Measurements from ENCODE around the gene BANF1. TPM values are rescaled to one million over a fixed set of nuclear protein-coding genes. Genes with fewer than 3 reads are reported as not detected.

Gene BANF1
- total and polyA plus RNA-seq, 9 of the 15 experiments (the other 6 are each of a cell fraction or from before 2014, with no cell fraction given), result 108 to 651 (median 263) TPM

DNA sequence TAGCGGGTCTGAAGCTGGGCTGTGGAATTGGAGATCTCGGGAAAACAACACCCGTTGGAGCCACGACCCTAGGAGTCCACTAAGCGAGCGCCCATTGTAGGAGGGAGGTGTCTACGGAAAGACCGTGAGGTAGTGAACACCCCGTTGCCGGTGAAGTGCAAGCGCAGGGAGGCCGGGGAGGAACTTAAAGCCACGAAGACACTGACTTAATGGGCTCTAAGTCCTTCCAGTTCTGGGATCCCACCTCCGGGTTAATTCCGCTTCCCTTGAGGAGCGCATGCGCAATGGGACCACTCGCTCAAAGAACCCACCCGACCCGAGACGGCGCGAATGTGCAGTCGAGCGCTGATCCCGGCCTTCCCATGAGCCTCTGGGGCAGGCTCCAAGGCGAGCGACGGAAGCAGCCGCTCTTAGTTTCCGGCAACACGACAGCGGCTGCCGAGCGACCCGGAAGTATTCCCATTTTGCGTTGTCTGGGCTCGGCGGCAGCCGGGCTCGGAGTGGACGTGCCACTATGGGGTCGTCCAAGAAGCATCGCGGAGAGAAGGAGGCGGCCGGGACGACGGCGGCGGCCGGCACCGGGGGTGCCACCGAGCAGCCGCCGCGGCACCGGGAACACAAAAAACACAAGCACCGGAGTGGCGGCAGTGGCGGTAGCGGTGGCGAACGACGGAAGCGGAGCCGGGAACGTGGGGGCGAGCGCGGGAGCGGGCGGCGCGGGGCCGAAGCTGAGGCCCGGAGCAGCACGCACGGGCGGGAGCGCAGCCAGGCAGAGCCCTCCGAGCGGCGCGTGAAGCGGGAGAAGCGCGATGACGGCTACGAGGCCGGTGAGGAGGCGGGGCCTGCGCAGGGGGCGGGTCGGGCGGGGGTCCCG lies 40.8 kb upstream of the BANF1 start, which contains the start of gene SART1 (continued):
- TF ChIP-seq, protein P1, sequence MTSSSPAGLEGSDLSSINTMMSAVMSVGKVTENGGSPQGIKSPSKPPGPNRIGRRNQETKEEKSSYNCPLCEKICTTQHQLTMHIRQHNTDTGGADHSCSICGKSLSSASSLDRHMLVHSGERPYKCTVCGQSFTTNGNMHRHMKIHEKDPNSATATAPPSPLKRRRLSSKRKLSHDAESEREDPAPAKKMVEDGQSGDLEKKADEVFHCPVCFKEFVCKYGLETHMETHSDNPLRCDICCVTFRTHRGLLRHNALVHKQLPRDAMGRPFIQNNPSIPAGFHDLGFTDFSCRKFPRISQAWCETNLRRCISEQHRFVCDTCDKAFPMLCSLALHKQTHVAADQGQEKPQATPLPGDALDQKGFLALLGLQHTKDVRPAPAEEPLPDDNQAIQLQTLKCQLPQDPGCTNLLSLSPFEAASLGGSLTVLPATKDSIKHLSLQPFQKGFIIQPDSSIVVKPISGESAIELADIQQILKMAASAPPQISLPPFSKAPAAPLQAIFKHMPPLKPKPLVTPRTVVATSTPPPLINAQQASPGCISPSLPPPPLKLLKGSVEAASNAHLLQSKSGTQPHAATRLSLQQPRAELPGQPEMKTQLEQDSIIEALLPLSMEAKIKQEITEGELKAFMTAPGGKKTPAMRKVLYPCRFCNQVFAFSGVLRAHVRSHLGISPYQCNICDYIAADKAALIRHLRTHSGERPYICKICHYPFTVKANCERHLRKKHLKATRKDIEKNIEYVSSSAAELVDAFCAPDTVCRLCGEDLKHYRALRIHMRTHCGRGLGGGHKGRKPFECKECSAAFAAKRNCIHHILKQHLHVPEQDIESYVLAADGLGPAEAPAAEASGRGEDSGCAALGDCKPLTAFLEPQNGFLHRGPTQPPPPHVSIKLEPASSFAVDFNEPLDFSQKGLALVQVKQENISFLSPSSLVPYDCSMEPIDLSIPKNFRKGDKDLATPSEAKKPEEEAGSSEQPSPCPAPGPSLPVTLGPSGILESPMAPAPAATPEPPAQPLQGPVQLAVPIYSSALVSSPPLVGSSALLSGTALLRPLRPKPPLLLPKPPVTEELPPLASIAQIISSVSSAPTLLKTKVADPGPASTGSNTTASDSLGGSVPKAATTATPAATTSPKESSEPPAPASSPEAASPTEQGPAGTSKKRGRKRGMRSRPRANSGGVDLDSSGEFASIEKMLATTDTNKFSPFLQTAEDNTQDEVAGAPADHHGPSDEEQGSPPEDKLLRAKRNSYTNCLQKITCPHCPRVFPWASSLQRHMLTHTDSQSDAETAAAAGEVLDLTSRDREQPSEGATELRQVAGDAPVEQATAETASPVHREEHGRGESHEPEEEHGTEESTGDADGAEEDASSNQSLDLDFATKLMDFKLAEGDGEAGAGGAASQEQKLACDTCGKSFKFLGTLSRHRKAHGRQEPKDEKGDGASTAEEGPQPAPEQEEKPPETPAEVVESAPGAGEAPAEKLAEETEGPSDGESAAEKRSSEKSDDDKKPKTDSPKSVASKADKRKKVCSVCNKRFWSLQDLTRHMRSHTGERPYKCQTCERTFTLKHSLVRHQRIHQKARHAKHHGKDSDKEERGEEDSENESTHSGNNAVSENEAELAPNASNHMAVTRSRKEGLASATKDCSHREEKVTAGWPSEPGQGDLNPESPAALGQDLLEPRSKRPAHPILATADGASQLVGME (CRISPR knock-in tag; IDR thresholded peaks at IDR 0.05), result peak; percentile 66
- no peak for TF ChIP-seq CEBPG (CRISPR knock-in tag; IDR thresholded peaks at IDR 0.05)
- TF ChIP-seq CEBPG (tag; conservative IDR thresholded peaks at IDR 0.05 in 1 of 2, IDR thresholded peaks at IDR 0.05 in 1 of 2), result no peak
- TF ChIP-seq CSDE1 (IDR thresholded peaks at IDR 0.05), result no peak
- TF ChIP-seq RHOXF2B (CRISPR knock-in tag; conservative IDR thresholded peaks at IDR 0.05), result 0 out of 2 replicates have a peak, but pooled peaks have one; percentile 60
- TF ChIP-seq DPF2 (IDR thresholded peaks at IDR 0.05), result no peak
- peak; percentile 95 for TF ChIP-seq POLR2B (IDR thresholded peaks at IDR 0.05; ENCODE audit: low read depth, partially characterized antibody)
- no peak; the same call in 1 of the 2 replicates for TF ChIP-seq ZNF830 (CRISPR knock-in tag; IDR thresholded peaks at IDR 0.05)
- TF ChIP-seq KLF10 (CRISPR knock-in tag; IDR thresholded peaks at IDR 0.05), result no peak
- TF ChIP-seq ZKSCAN8 (CRISPR knock-in tag; IDR thresholded peaks at IDR 0.05), result no peak
- TF ChIP-seq, protein P2, sequence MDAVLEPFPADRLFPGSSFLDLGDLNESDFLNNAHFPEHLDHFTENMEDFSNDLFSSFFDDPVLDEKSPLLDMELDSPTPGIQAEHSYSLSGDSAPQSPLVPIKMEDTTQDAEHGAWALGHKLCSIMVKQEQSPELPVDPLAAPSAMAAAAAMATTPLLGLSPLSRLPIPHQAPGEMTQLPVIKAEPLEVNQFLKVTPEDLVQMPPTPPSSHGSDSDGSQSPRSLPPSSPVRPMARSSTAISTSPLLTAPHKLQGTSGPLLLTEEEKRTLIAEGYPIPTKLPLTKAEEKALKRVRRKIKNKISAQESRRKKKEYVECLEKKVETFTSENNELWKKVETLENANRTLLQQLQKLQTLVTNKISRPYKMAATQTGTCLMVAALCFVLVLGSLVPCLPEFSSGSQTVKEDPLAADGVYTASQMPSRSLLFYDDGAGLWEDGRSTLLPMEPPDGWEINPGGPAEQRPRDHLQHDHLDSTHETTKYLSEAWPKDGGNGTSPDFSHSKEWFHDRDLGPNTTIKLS (IDR thresholded peaks at IDR 0.05; ENCODE audit: borderline replicate concordance, low read depth), result peak; percentile 92
- TF ChIP-seq SRSF3 (IDR thresholded peaks at IDR 0.05; ENCODE audit: insufficient read depth, low read length), result no peak
- TF ChIP-seq MEF2D (tag; conservative IDR thresholded peaks at IDR 0.05; ENCODE audit: low read depth), result no peak
- no peak for TF ChIP-seq MCM7 (IDR thresholded peaks at IDR 0.05)
- TF ChIP-seq, protein P3, sequence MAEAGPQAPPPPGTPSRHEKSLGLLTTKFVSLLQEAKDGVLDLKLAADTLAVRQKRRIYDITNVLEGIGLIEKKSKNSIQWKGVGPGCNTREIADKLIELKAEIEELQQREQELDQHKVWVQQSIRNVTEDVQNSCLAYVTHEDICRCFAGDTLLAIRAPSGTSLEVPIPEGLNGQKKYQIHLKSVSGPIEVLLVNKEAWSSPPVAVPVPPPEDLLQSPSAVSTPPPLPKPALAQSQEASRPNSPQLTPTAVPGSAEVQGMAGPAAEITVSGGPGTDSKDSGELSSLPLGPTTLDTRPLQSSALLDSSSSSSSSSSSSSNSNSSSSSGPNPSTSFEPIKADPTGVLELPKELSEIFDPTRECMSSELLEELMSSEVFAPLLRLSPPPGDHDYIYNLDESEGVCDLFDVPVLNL (CRISPR knock-in tag; IDR thresholded peaks at IDR 0.05; ENCODE audit: low read depth), result 0 out of 2 replicates have a peak, but pooled peaks have one; percentile 38
- TF ChIP-seq GTF2A2 (tag; IDR thresholded peaks at IDR 0.05), result no peak
- TF ChIP-seq TSC22D4 (tag; IDR thresholded peaks at IDR 0.05), result no peak
